Suprapubic skin (tissue), 4 donors: ENCODE results near the gene NARF.

Experiments
- POLR2A ChIP-seq, 2 donors: fragments of 450-650 bp; IDR thresholded peaks; one replicate each; pipeline ENCODE4 v1.6.1; 2017; ENCODE audit warnings: antibody characterized with exemption in 2 of 2, mild to moderate bottlenecking in 2 of 2, moderate library complexity in 2 of 2
- POLR2AphosphoS5 ChIP-seq, 3 donors: sonication (generic); formaldehyde crosslinking; IDR thresholded peaks; one replicate each; pipeline ENCODE4 v1.6.1; 2017; ENCODE audit warnings: antibody characterized with exemption in 3 of 3

DNA sequence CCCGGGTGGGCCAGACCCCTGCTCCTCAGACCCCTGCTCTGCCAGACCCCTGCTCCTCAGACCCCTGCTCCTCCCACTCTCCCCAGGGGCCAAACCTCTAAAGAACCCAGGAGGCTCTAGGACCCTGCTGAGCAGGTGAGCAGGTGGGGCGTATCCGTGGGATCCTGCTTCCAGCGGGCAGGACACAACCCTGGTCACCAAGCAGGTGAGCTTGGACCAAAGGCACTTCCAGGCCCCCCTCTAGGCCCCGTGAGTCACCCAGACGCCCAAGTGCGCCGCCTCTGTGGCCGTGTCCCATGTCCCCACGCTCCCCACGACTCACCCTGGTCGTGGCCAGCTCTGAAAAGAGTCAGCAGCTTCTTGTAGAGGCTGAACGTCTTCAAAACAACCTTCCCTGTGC is 13.0 kb upstream of the NARF start:
- TF ChIP-seq POLR2A (IDR thresholded peaks at IDR 0.05): no peak
- TF ChIP-seq POLR2AphosphoS5 (IDR thresholded peaks at IDR 0.05): no peak
